Epidermal melanocyte (primary cell): ENCODE data around the gene GPBAR1.

Experiments used
- DNase-seq: peaks from one replicate; pipeline ENCODE4 v3.0.0; 2011; ENCODE audit warnings: low spot score; ENCODE audit not compliant: insufficient read length

Gene GPBAR1

GRCh38 chr2:218285604-218286003 lies 24.8 kb downstream of the GPBAR1 start:
- DNase-seq, result no peak

DNA sequence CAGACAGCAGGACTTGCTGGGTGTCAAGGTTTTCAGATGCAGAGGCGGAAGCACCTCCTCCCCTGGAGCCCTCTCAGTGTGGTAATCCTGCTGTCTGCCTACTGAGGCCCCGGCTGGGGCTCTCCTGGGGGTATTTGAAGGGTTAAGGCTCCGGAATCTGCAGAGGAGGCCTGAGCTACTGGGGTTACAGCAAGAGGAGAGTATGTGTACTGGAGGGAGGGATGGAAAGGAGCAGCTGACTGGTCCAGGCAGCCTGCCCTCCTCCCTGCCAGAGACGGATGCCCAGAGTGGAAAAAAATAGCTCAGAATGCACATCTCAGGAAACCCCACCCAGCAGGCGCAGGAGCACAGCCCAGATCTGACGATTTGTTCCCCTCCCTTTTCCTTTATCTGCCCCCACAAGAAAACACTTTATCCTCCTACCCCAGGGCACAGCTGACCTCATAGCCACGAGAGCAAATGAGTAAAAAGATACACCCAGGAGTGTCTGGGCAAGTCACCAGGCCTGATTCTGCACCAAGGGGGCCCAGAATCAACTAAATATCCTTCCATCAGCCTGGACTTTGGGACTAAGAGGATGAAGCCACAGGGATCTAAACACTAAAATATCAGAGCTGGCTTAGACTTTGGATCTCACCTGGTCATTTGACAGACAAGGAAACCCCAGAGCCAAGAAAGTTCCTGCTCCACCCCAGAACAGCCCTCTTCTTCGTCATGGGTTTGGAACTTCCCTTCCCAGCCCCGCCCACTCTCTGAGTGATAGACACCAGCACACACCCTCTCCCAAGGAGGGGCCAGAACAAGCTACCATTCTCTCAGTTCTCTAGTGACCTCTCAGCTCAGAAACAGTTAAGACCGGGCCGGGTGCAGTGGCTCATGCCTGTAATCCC lies 26.0 kb downstream of the GPBAR1 start:
- peak; percentile 97 for DNase-seq

DNA sequence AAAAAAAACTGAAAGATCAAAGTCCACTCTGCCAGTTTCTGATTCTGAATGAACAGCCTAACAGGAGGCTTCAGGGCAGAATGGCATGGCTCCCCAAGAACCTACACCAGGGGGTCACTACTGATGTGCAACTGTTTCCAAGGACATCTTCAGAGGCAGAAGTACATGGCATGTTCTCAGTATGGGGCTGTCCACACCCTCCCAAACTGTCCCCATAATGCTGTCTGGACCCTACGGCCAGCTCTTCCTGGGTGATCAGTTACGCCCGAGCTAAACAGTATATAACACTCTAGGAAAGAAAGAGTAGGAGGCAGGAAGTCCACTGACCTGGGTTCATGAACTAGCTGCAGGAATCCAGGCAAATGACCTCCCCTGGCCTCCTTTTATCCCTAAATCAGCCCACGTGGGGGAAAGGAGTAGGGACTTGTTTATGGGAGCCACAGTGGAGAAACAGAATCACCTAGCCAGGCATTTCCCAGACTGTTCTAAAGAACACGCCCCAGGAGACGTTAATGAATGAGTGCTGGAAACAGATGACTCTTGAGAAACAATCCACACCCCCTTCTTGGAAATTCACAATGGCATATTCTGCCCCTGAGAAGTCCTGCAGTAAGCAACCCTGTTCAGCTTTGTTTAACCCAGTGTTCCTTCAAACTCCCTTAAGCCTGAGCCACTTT lies 29.0 kb downstream of the GPBAR1 start:
- DNase-seq, result peak; percentile 62

DNA sequence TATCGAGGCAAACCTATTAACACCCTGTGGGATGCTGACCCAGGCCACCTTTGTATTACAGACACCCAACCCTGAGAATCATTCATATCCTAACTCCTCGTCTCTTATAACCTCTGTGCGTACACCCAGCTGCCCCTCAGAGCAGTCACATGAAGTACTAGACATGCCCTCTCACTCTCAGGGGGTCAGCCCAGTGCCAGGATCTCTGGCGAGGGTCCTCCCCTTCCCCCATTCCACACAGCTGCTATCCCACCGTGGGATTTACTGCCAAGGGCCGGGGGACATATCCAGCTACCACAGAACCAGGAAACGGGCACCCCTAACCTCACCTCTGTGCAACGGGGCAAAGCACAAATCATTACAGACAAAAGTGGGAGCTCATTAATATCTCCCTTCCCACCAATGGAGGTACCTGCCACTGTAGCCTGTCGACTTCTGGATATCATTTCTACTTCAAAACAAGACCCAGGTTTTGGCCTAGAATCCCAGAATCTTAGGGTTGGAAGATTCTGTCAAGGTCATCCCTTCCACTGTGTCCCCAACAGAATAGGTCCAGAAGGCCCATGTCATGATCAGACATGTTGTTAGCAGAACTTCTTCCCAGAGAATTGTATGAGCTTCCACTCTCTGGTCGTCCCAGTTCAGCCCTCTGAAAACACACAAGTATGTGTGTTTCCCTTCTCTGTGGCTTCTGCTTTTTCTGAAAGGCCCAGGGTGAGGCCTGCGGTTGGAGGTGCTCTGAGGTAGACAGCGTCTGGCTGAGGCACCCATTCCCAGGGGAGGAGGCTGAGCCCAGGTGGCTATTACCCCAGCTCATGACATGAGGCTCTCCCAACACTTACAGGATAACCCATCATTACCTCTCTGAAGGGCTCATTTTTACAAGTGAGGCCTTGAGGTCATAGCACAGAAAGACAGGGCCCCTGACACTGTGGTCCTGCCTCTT lies 29.8 kb downstream of the GPBAR1 start:
- DNase-seq, result no peak

GRCh38 chr2:218291318-218292047 lies 30.7 kb downstream of the GPBAR1 start:
- no peak for DNase-seq

DNA sequence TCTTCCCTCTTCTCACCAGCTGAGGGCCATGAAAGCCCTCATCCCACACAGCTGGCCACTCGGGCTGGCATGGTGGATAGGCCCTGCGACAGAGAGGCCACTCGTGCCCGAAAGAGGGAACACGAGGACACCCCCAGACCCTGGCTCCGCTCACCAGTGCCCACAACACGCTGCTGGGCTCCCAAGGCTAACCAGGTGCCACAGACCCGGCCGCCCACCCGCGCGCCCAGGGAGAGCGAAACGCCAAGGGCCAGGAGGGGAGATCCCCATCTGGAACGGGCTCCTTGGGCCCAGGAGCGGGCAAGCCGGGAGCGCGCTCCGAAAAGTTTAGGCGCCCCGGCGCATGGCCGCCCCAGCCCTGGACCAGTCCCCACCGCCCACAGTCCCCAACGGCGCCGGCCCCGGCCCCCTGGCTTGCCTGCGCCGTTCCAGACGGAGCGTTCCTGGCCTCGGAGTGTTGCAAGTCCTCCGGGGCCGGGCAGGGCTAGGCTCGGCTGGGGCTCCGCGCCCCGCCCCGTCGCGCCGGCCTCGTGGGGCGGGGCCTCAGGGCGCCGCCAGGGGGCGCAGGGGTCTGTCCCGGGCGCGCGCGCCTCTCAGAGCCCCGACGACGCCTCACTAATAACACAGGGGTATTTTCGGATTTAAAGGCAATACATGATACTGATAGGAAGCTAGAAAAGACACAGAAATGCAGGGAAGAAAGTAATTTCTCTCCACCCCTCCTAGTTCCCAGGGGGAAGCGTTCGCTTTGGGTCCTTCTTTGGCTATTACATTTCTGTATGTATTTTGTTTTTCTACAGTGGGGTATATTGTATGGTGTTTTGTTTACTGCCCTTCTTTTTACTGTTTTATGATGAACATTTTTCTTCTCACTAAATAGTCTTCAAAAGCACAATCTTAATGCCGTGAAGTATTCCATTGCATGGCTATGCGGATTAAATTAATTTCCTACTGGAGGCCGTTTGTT lies 31.5 kb downstream of the GPBAR1 start, which contains the start of gene TMBIM1:
Gene TMBIM1 (minus strand): TSS at position 456 of the 967 bp plus-strand sequence. CDS start 10,362 bp downstream, outside the sequence.
- peak; percentile 90 for DNase-seq

- DNase-seq, result no peak
Observed at GRCh38 chr2:218293715-218294429, 33.1 kb downstream of the GPBAR1 start.

DNA sequence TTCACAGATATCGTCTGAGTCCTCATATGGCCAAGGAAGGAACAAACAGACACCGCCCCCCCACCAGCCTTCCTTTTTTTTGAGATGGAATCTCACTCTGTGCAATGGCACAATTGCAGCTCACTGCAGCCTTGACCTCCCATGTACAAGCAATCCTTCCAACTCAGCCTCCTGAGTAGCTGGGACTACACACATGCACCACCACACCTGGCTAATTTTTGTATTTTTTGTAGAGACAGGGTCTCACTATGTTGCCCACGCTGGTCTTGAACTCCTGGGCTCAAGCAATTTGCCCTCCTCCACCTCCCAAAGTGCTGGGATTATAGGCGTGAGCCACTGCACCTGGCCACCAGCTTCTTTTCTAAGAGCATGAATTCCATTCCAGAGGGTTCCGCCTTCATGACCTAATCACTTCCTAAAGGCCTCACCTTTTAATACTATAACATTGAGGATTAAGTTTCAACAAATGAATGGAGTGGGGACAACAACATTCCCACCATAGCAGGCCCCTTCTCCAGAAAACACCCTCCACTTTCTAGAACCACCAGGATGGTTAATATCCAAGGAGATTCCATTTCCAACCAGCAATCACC lies 33.7 kb downstream of the GPBAR1 start:
- no peak for DNase-seq

GRCh38 chr2:218295029-218295428 lies 34.2 kb downstream of the GPBAR1 start:
- DNase-seq, result no peak

DNA sequence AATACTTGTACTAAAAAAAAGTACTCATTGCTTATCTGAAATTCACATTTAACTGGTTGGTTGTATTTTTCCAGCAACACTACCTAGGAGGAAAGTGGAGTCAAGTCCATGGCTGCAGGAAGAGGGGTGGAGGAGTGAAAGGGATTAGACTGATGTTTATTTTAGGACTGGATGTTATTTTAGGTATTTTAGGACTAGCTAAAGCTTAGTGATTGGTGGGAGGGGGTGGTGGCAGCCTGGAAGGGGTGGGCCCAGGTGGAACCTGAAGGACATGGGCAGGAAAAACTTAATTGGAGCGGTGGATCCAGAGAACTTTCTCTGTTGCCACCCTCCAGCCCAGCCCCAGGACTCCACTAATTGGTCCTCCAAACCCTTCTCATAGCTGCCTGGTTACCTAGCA lies 35.4 kb downstream of the GPBAR1 start:
- DNase-seq, result no peak

GRCh38 chr2:218296847-218297246 lies 36.0 kb downstream of the GPBAR1 start:
- no peak for DNase-seq

DNA sequence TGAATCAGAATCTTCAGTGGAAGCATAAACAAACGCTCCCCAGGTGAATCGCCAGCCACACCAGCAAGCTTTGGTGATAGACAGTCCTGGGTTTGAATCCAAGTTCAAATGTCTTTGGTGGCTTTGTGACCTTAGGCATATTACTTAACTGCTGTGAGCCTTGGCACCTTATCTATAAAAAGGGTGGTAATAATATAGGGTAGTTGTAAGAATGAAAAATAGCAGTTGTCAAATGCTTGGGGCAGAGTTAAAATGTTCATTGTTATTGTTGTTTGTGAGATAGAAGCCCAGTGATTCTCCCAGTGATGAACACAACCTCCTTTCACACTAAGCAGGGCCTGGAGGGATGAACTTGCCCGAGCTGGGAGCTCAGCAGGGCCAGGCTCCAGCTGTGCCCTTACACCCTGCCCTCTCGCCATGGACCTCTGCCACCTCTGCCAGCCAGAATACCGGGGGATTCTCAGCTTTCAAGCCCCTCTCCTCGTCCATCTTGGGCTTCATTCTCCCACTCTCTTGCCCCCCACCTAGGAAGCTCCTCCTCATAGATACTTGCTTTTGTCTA lies 37.6 kb downstream of the GPBAR1 start:
- DNase-seq, result peak; percentile 34

DNA sequence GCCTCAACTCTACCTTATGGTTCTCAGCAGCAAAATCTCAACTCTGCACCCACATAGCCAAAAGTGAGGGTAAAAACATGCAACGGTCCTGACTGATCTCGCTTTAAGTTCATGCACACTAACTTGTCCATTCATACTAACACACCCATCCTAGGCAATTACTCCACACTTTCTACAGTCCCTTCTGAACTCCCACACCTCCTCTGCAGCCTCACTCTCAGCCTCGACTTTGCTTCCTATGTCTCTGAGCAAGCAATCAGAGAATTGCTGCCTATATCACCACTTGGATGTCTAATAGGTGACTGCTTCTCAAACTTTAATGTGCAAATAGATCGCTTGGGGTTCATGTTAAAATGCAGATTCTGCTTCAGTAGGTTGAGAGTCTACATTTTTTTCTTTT lies 39.3 kb downstream of the GPBAR1 start:
- no peak for DNase-seq

- DNase-seq, result no peak
Observed at GRCh38 chr2:218301176-218301819, 40.5 kb downstream of the GPBAR1 start.

- DNase-seq, result no peak
Observed at GRCh38 chr2:218305383-218305782, 44.6 kb downstream of the GPBAR1 start.

DNA sequence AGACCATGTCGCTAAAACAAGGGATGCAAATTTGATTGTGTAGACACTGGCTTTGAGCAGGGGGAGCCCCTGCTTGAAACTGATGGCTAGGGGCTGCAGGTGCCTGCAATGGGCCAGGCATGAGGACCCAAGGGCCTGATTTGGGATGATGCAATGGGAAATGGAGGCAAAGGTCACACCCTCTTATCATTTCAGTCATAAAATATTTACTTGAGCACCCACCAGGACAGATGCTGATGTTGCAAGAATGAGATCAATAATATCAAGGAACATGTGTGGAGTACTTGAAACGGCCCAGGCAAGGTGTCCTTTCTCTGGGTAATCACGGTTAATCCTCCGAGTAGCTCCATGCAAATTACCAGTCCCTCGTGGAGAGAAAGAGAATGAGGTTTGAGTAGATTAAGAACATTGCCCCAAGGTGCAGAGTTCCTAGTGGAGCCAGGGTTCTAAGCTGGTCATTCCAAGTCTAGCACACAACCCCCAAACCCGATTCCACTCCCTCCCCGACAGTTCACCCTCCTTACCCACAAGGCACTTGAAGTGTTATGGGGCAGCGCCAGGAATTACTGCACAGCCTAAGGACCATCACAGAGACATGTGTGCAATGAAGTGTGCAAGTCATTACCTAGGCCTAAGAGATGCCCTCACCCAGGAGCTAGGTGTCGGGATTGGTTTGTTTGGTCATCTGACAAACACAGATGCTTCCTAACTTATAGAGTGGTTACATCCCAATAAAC lies 45.5 kb downstream of the GPBAR1 start:
- DNase-seq, result no peak
